GM12878 (cell line): Measurements from ENCODE around the gene PTPRB. TPM values are rescaled to one million over a fixed set of nuclear protein-coding genes. Genes with fewer than 3 reads are reported as not detected.

ENCODE experiments used
- ATAC-seq: fragments of 200-7000 bp; cut with Tn5 transposase; 3 replicates; pipeline ENCODE4 v1.9.1; 2020; ENCODE audit warnings: mild to moderate bottlenecking, moderate library complexity
- BruUV-seq: library from RNA; stranded (reverse); fragments of 400-500 nt; replicated peaks from 2 replicates; lab custom pipeline; 2021; lab: Mats Ljungman, UMichigan
- CTCF ChIA-PET: fragments of 300-600 bp; sonication (Branson Sonifier 250); formaldehyde crosslinking; extraction: SDS; loops from one replicate; lab custom pipeline; 2021; ENCODE audit warnings: inconsistent platforms; lab: Yijun Ruan, JAX
- POLR2A ChIA-PET: fragments of 350-600 bp; formaldehyde crosslinking; extraction: SDS; loops from one replicate; lab custom pipeline; 2021; ENCODE audit warnings: inconsistent platforms; lab: Charles Lee
- RAD21 ChIA-PET: fragments of 300-600 bp; sonication (Branson Sonifier 250); formaldehyde crosslinking; loops from one replicate; lab custom pipeline; 2023; ENCODE audit warnings: antibody characterized with exemption; ENCODE audit not compliant: unreplicated experiment; lab: Charles Lee
- SMC1A ChIA-PET: fragments of 300-600 bp; sonication (Branson Sonifier 250); formaldehyde crosslinking; loops from one replicate; lab custom pipeline; 2023; ENCODE audit not compliant: unreplicated experiment, uncharacterized antibody; lab: Charles Lee
- DNase-seq: peaks from one replicate; pipeline ENCODE4 v3.0.0-alpha.2; 2011; ENCODE audit warnings: low read depth, low spot score
- FAIRE-seq: peaks from 3 replicates; lab custom pipeline; 2011; peaks lifted over from hg19 to GRCh38; lab: Jason Lieb, UNC
- H2AFZ ChIP-seq: 2 replicates; pipeline ENCODE4 v1.6.0; 2011; ENCODE audit warnings: low read depth, low read length, control low read depth; ENCODE audit not compliant: control insufficient read depth
- H3K27ac ChIP-seq: 2 replicates; pipeline ENCODE4 v1.5.1; 2011; ENCODE audit warnings: control low read depth; ENCODE audit not compliant: control insufficient read depth, insufficient read depth
- H3K27me3 ChIP-seq, 2 experiments: replicated peaks in 1 of 2; 2 replicates each; pipeline versions ENCODE4 v1.6.0 to v1.6.1; 2011; ENCODE audit warnings: low read length in 1 of 2; ENCODE audit not compliant: control insufficient read depth in 2 of 2, insufficient read depth in 2 of 2
- H3K36me3 ChIP-seq, 2 experiments: 2 replicates each; pipeline ENCODE4 v1.5.1; 2011; ENCODE audit warnings: low read length in 1 of 2; ENCODE audit not compliant: control insufficient read depth in 2 of 2, insufficient read depth in 2 of 2
- H3K4me1 ChIP-seq: 2 replicates; pipeline ENCODE4 v1.6.1; 2011; ENCODE audit warnings: mild to moderate bottlenecking, low read length, moderate library complexity, mixed read lengths; ENCODE audit not compliant: control insufficient read depth, insufficient read depth
- H3K4me2 ChIP-seq: 2 replicates; pipeline ENCODE4 v1.6.0; 2011; ENCODE audit warnings: control low read depth; ENCODE audit not compliant: control insufficient read depth, insufficient read depth
- H3K4me3 ChIP-seq: fragments of 200-600 bp; sonication (generic); 2 replicates; pipeline ENCODE4 v1.5.1; 2016
- H3K79me2 ChIP-seq: 2 replicates; pipeline ENCODE4 v1.6.0; 2011; ENCODE audit warnings: low read length; ENCODE audit not compliant: control insufficient read depth, insufficient read depth
- H3K9ac ChIP-seq: 2 replicates; pipeline ENCODE4 v1.8.0; 2011; ENCODE audit warnings: low read length, control low read depth, mixed read lengths; ENCODE audit not compliant: control insufficient read depth, insufficient read depth
- H3K9me3 ChIP-seq: replicated peaks from 3 replicates; pipeline ENCODE4 v1.5.1; 2011; ENCODE audit warnings: mild to moderate bottlenecking, low read length; ENCODE audit not compliant: control insufficient read depth, insufficient read depth
- H4K20me1 ChIP-seq: 2 replicates; pipeline ENCODE4 v1.6.0; 2011; ENCODE audit not compliant: control insufficient read depth, insufficient read depth
- CHD1 ChIP-seq: IDR thresholded peaks from 2 replicates; pipeline ENCODE4 v1.6.1; 2012; ENCODE audit warnings: low read depth, low read length, improper control_type of control experiment
- CREM ChIP-seq: IDR thresholded peaks from 2 replicates; pipeline ENCODE4 v1.6.1; 2014; ENCODE audit warnings: antibody characterized with exemption, low read depth
- FOXK2 ChIP-seq: fragments of 450-650 bp; IDR thresholded peaks from 2 replicates; pipeline ENCODE4 v1.6.1; 2017; ENCODE audit warnings: mild to moderate bottlenecking, moderate library complexity
- GABPA ChIP-seq: IDR thresholded peaks from 2 replicates; pipeline ENCODE4 v1.6.1; 2014; ENCODE audit warnings: antibody characterized with exemption, low read depth, mild to moderate bottlenecking, inconsistent platforms
- HDAC2 ChIP-seq: fragments of 200-600 bp; sonication (generic); IDR thresholded peaks from 2 replicates; pipeline ENCODE4 v1.6.1; 2017
- KDM1A ChIP-seq: fragments of 200-600 bp; sonication (generic); IDR thresholded peaks from 2 replicates; pipeline ENCODE4 v1.6.1; 2016; ENCODE audit warnings: borderline replicate concordance
- LARP7 ChIP-seq: fragments of 450-650 bp; IDR thresholded peaks from 2 replicates; pipeline ENCODE4 v1.6.1; 2017; ENCODE audit warnings: mild to moderate bottlenecking
- NFIC ChIP-seq: IDR thresholded peaks from 2 replicates; pipeline ENCODE4 v1.6.1; 2012; ENCODE audit warnings: low read depth, mild to moderate bottlenecking, inconsistent platforms, low read length, moderate library complexity
- NR2F1 ChIP-seq: fragments of 450-650 bp; conservative IDR thresholded peaks from 2 replicates; pipeline ENCODE4 v1.6.1; 2017; ENCODE audit warnings: mild to moderate bottlenecking
- PAX5 ChIP-seq: IDR thresholded peaks from 2 replicates; pipeline ENCODE4 v1.6.1; 2011; ENCODE audit warnings: low read depth, low read length, borderline replicate concordance
- RAD51 ChIP-seq: fragments of 450-650 bp; IDR thresholded peaks from 2 replicates; pipeline ENCODE4 v1.6.1; 2016; ENCODE audit warnings: moderate library complexity, mild to moderate bottlenecking, inconsistent platforms
- SIX5 ChIP-seq: IDR thresholded peaks from 2 replicates; pipeline ENCODE4 v1.6.1; 2011; ENCODE audit warnings: mild to moderate bottlenecking, low read depth, low read length, moderate library complexity; ENCODE audit not compliant: severe bottlenecking
- SMAD1 ChIP-seq: fragments of 450-650 bp; IDR thresholded peaks from 2 replicates; pipeline ENCODE4 v1.6.1; 2018; ENCODE audit warnings: mild to moderate bottlenecking, low read depth; ENCODE audit not compliant: partially characterized antibody
- SP1 ChIP-seq: IDR thresholded peaks from one replicate; pipeline ENCODE4 v1.6.1; 2011; ENCODE audit warnings: low read depth, low read length
- SRF ChIP-seq, 2 experiments: IDR thresholded peaks; 2 replicates each; pipeline ENCODE4 v1.6.1; 2011; ENCODE audit warnings: low read depth in 2 of 2, low read length in 2 of 2, mild to moderate bottlenecking in 1 of 2, moderate library complexity in 1 of 2
- TCF12 ChIP-seq: IDR thresholded peaks from 2 replicates; pipeline ENCODE4 v1.6.1; 2011; ENCODE audit warnings: low read depth, mild to moderate bottlenecking, low read length
- YBX1 ChIP-seq: fragments of 450-650 bp; IDR thresholded peaks from 2 replicates; pipeline ENCODE4 v1.6.1; 2016; ENCODE audit warnings: antibody characterized with exemption
- ZZZ3 ChIP-seq: IDR thresholded peaks from 2 replicates; pipeline ENCODE4 v1.6.1; 2011; ENCODE audit warnings: low read depth; ENCODE audit not compliant: control insufficient read depth, insufficient read length
- WGBS: methylation state at CpG from one replicate; pipeline ENCODE4 v1.1.6; 2016; ENCODE audit warnings: low lambda C conversion rate; ENCODE audit not compliant: insufficient replicate concordance, insufficient coverage; ENCODE audit errors: missing lambda C conversion rate; 5-methylcytosine and 5-hydroxymethylcytosine counted together
- in situ Hi-C: fragments of 300-500 bp; cut with MboI; formaldehyde crosslinking; loops from 9 replicates; pipeline ENCODE4 v1.14.3; 2018; ENCODE audit warnings: mixed read lengths
- intact Hi-C: fragments of 100-400 bp; cut with micrococcal nuclease; formaldehyde crosslinking; loops from one replicate; pipeline ENCODE4 v1.14.2; 2022; ENCODE audit not compliant: unreplicated experiment
- polyA plus RNA-seq, 11 experiments: library from polyadenylated mRNA; depleted of rRNA in 4 of 11; unstranded in 6 of 11; stranded (reverse) in 5 of 11; fragments of >200 nt; fragmentation: Nextera tagmentation in 4 of 11; fragmentation: Illumina TruSeq in 1 of 11; extraction: Ambion mirVana in 4 of 11; extraction: Trizol in 1 of 11; gene quantifications; 1 replicate in 1 of 11; 2 replicates in 10 of 11; pipeline versions ENCODE4 v1.2.1 to v1.2.3, GENCODE V29; 2011 to 2016; ENCODE audit warnings: inconsistent platforms in 2 of 11, missing spikeins in 2 of 11, low read depth in 1 of 11
- total RNA-seq, 4 experiments: library from RNA; depleted of rRNA in 3 of 4; stranded (reverse); fragments of >200 nt in 3 of 4; fragmentation: Illumina TruSeq in 1 of 4; extraction: Trizol in 1 of 4; gene quantifications; 2 replicates each; pipeline versions ENCODE4 v1.2.1 to v1.2.3, GENCODE V29; 2013 to 2021
- TF ChIP-seq, protein P1 (sequence below): fragments of 450-650 bp; IDR thresholded peaks from 2 replicates; pipeline ENCODE4 v1.6.1; 2016; ENCODE audit warnings: mild to moderate bottlenecking, moderate library complexity, borderline replicate concordance

Gene PTPRB
- total and polyA plus RNA-seq, 10 of the 15 experiments (the other 5 are each of a cell fraction or from before 2014, with no cell fraction given) = 0.03 to 0.35 (median 0.05) TPM

DNA sequence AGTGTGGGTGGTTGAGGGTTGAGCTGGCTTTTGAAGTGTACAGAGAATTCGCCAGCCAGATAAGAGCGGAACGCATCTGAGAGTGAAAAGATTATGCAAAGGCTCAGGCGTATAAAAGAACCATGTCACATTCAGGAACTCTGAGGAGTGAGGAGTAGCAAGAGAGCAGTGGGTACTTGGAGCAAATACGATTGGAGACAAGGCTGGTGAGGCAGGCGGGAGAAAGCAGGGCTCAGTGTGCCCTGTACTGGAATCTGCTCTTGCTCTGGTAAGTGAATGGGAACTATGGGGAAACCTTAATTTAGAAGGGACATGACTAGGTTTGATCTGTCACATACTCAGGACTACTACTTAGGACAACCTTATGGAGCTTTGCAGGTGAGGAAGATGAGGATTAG lies 87.0 kb downstream of the PTPRB start (continued):
- no peak for TF ChIP-seq ZZZ3
- TF ChIP-seq CHD1 = no peak

DNA sequence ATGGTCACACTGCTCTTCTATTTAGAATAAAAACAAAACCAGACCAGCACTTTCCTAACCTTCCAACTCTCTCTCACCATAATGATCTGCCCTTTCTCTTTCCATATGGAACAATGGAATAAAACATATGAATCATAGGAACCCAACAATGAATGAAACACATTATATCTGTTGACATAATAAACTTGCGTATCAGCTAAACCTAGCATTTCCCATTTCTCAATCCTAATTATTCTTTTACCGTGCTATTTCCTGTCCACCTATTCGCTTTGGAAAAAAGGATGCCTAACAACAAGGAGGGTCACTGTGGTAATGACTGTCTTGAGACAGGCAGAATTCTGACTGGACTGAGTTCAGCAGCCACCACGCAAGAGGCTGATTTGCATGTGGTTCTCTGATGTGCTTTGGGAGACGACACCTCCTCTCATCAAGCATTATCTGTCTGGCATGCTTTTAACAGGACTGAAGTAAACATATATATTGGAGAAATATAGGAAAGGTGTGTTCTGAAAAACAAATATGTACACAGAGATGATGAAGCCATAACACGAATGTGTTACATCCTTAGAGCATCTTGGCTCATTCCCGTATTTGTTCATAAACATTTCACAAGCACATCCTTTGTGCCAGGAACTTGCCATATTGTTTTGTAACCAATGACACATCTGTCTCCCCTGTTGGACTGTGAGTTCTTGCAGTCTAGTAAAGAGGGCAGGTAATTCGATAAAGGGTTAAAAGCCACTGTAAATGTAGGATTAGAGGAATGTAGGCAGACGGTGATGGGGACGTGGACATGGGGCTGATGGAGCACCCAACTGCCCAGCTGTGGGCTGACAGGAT lies 87.7 kb downstream of the PTPRB start:
- Histone ChIP-seq H3K79me2 (no peaks in the 10 kb centered on the region), H3K27ac (no peak overlapping the region), H3K9ac (no peak overlapping the region), H4K20me1 (no peaks in the 10 kb centered on the region), H3K4me2 (no peak overlapping the region), H3K27me3 (no peaks in the 10 kb centered on the region), H3K4me1 (no peaks in the 10 kb centered on the region), H3K9me3 (no peaks in the 10 kb centered on the region), H3K4me3 (no peak overlapping the region), H3K36me3 (no peaks in the 10 kb centered on the region), H2AFZ (no peak overlapping the region)
- TF ChIP-seq CREM (no peak), KDM1A (no peak), YBX1 (no peak), SRF (IDR thresholded peaks at IDR 0.05; ENCODE audit: low read depth in 2 of 2, low read length in 2 of 2) (no peak), TCF12 (no peak), LARP7 (no peak), NR2F1 (no peak), HDAC2 (no peak), FOXK2 (no peak), GABPA (no peak), SIX5 (no peak), NFIC (no peak), SMAD1 (no peak), SP1 (no peak), RAD51 (no peak), PAX5 (no peak), ZZZ3 (no peak)
- TF ChIP-seq, protein P1, sequence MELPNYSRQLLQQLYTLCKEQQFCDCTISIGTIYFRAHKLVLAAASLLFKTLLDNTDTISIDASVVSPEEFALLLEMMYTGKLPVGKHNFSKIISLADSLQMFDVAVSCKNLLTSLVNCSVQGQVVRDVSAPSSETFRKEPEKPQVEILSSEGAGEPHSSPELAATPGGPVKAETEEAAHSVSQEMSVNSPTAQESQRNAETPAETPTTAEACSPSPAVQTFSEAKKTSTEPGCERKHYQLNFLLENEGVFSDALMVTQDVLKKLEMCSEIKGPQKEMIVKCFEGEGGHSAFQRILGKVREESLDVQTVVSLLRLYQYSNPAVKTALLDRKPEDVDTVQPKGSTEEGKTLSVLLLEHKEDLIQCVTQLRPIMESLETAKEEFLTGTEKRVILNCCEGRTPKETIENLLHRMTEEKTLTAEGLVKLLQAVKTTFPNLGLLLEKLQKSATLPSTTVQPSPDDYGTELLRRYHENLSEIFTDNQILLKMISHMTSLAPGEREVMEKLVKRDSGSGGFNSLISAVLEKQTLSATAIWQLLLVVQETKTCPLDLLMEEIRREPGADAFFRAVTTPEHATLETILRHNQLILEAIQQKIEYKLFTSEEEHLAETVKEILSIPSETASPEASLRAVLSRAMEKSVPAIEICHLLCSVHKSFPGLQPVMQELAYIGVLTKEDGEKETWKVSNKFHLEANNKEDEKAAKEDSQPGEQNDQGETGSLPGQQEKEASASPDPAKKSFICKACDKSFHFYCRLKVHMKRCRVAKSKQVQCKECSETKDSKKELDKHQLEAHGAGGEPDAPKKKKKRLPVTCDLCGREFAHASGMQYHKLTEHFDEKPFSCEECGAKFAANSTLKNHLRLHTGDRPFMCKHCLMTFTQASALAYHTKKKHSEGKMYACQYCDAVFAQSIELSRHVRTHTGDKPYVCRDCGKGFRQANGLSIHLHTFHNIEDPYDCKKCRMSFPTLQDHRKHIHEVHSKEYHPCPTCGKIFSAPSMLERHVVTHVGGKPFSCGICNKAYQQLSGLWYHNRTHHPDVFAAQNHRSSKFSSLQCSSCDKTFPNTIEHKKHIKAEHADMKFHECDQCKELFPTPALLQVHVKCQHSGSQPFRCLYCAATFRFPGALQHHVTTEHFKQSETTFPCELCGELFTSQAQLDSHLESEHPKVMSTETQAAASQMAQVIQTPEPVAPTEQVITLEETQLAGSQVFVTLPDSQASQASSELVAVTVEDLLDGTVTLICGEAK = no peak
- intact Hi-C loops (no loop called here), in situ Hi-C loops (no loop called here)
- FAIRE-seq = no peak
- BruUV-seq = no TSS peak
- DNase-seq = no peak
- WGBS = 34% methylated on average over 10 of the region's 10 CpGs
- CTCF ChIA-PET = interaction anchor here (0.6 kb wide), 1 partner anchor 81 kb away, joined by 4 read pairs; no protein-coding TSS in a partner anchor
- RAD21 ChIA-PET = no interaction called here
- SMC1A ChIA-PET = no interaction called here
- ATAC-seq = no peak
- POLR2A ChIA-PET = no interaction called here
